Astrocyte (in vitro differentiated cells and primary cell): ENCODE measurements around the gene CHRNE. TPM values are rescaled to one million over a fixed set of nuclear protein-coding genes. Genes with fewer than 3 reads are reported as not detected.
A peak's percentile ranks its signal among the peaks of the same experiment; 100 is the strongest.

Experiments used
- DNase-seq: peaks from one replicate; pipeline ENCODE4 v3.0.0-alpha.2; 2010; ENCODE audit warnings: low read depth
- FAIRE-seq: peaks from 2 replicates; lab custom pipeline; 2011; peaks lifted over from hg19 to GRCh38; lab: Jason Lieb, UNC
- H2AFZ ChIP-seq: 2 replicates; pipeline ENCODE4 v1.6.0; 2012; ENCODE audit warnings: low read depth, low read length, inconsistent platforms
- H3K27ac ChIP-seq: 2 replicates; pipeline ENCODE4 v1.5.1; 2011; ENCODE audit warnings: low read depth, low read length, inconsistent platforms
- H3K27me3 ChIP-seq: 2 replicates; pipeline ENCODE4 v1.6.0; 2011; ENCODE audit warnings: low read length, inconsistent platforms; ENCODE audit not compliant: insufficient read depth
- H3K36me3 ChIP-seq: 2 replicates; pipeline ENCODE4 v1.5.1; 2011; ENCODE audit warnings: low read length, inconsistent platforms; ENCODE audit not compliant: insufficient read depth
- H3K4me1 ChIP-seq: 2 replicates; pipeline ENCODE4 v1.5.1; 2011; ENCODE audit warnings: low read length, inconsistent platforms; ENCODE audit not compliant: insufficient read depth
- H3K4me2 ChIP-seq: 2 replicates; pipeline ENCODE4 v1.6.0; 2012; ENCODE audit warnings: low read length, inconsistent platforms
- H3K4me3 ChIP-seq: 2 replicates; pipeline ENCODE4 v1.5.1; 2011; ENCODE audit warnings: low read depth, mild to moderate bottlenecking, low read length, inconsistent platforms; ENCODE audit not compliant: insufficient read depth
- H3K79me2 ChIP-seq: 2 replicates; pipeline ENCODE4 v1.6.0; 2012; ENCODE audit warnings: mild to moderate bottlenecking, low read length, inconsistent platforms; ENCODE audit not compliant: insufficient read depth
- H3K9ac ChIP-seq: 2 replicates; pipeline ENCODE4 v1.6.0; 2012; ENCODE audit warnings: mild to moderate bottlenecking, low read length, inconsistent platforms
- H3K9me3 ChIP-seq: 2 replicates; pipeline ENCODE4 v1.5.1; 2012; ENCODE audit warnings: low read depth, mild to moderate bottlenecking, low read length, inconsistent platforms; ENCODE audit not compliant: insufficient read depth
- H4K20me1 ChIP-seq: 2 replicates; pipeline ENCODE4 v1.6.0; 2012; ENCODE audit warnings: low read length, inconsistent platforms; ENCODE audit not compliant: insufficient read depth
- H3K27ac Mint-ChIP-seq: one replicate; pipeline ENCODE4 v1.8.0; 2021; ENCODE audit warnings: mild to moderate bottlenecking, mixed read lengths; ENCODE audit not compliant: unreplicated experiment
- H3K27me3 Mint-ChIP-seq: one replicate; pipeline ENCODE4 v1.8.0; 2021; ENCODE audit warnings: low read depth, mixed read lengths; ENCODE audit not compliant: unreplicated experiment
- H3K36me3 Mint-ChIP-seq: one replicate; pipeline ENCODE4 v1.8.0; 2021; ENCODE audit warnings: low read depth, mixed read lengths; ENCODE audit not compliant: unreplicated experiment
- H3K4me1 Mint-ChIP-seq: one replicate; pipeline ENCODE4 v1.8.0; 2021; ENCODE audit warnings: low read depth, mixed read lengths; ENCODE audit not compliant: unreplicated experiment
- H3K4me3 Mint-ChIP-seq: one replicate; pipeline ENCODE4 v1.8.0; 2021; ENCODE audit warnings: mild to moderate bottlenecking, moderate library complexity, mixed read lengths; ENCODE audit not compliant: unreplicated experiment
- H3K9me3 Mint-ChIP-seq: one replicate; pipeline ENCODE4 v1.8.0; 2021; ENCODE audit warnings: mild to moderate bottlenecking, mixed read lengths; ENCODE audit not compliant: unreplicated experiment
- CTCF ChIP-seq: IDR thresholded peaks from 2 replicates; pipeline ENCODE4 v1.5.1; 2011; ENCODE audit warnings: low read depth, mild to moderate bottlenecking, inconsistent platforms, low read length, moderate library complexity; ENCODE audit not compliant: insufficient read depth
- EZH2 ChIP-seq: IDR thresholded peaks from 2 replicates; pipeline ENCODE4 v1.6.1; 2012; ENCODE audit warnings: mild to moderate bottlenecking, low read length, inconsistent platforms; ENCODE audit not compliant: insufficient read depth
- total RNA-seq: library from RNA; stranded (reverse); gene quantifications from 2 replicates; pipeline ENCODE4 v1.2.1, GENCODE V29; 2021

Gene CHRNE
- total RNA-seq, 1 donor from 2014 or later, result 0.20 TPM

- H3K9me3 Mint-ChIP-seq, result no peaks in the 10 kb centered on the region
- peaks cover 47% of the 10 kb centered on the region for H4K20me1 ChIP-seq
- H3K79me2 ChIP-seq, result peaks cover 50% of the 10 kb centered on the region
- peak within 1 kb of the TSS; percentile 57 for H2AFZ ChIP-seq
- H3K4me3 Mint-ChIP-seq, result peak within 1 kb of the TSS; percentile 98
- DNase-seq (peak; percentile 78), FAIRE-seq (no peak)
- peaks cover 36% of the 10 kb centered on the region for H3K4me1 Mint-ChIP-seq
- H3K9ac ChIP-seq, result peak within 1 kb of the TSS; percentile 93
- H3K27me3 Mint-ChIP-seq, result no peaks in the 10 kb centered on the region
- H3K27me3 ChIP-seq, result no peaks in the 10 kb centered on the region
- peak within 1 kb of the TSS; percentile 97 for H3K27ac Mint-ChIP-seq
- peak within 1 kb of the TSS; percentile 99 for H3K4me2 ChIP-seq
- TF ChIP-seq EZH2 (no peak), CTCF (no peak)
- H3K27ac ChIP-seq, result peak within 1 kb of the TSS; percentile 90
- H3K4me3 ChIP-seq, result peak within 1 kb of the TSS; percentile 80
- peaks cover 39% of the 10 kb centered on the region for H3K4me1 ChIP-seq
- H3K36me3 Mint-ChIP-seq, result peaks cover 22% of the 10 kb centered on the region
- H3K9me3 ChIP-seq, result no peaks in the 10 kb centered on the region
- peaks cover 26% of the 10 kb centered on the region for H3K36me3 ChIP-seq
These were observed 45.5 kb upstream of the CHRNE start, which contains the start of gene PFN1 for GRCh38 chr17:4948166-4948930. Gene PFN1, minus strand, starts transcription at chr17:4948530. Its CDS starts 136 bp downstream, at chr17:4948394.

- Histone ChIP-seq H3K4me3 (peak overlapping the region; percentile 82), H3K36me3 (peaks cover 33% of the 10 kb centered on the region), H4K20me1 (peaks cover 54% of the 10 kb centered on the region), H2AFZ (no peak overlapping the region), H3K27me3 (no peaks in the 10 kb centered on the region), H3K4me1 (peaks cover 32% of the 10 kb centered on the region), H3K9me3 (no peaks in the 10 kb centered on the region), H3K27ac (peak overlapping the region; percentile 78), H3K79me2 (peaks cover 58% of the 10 kb centered on the region), H3K9ac (peak overlapping the region; percentile 93), H3K4me2 (peak overlapping the region; percentile 99)
- Mint-ChIP-seq H3K27ac (peak overlapping the region; percentile 80), H3K9me3 (no peaks in the 10 kb centered on the region), H3K4me1 (peaks cover 30% of the 10 kb centered on the region), H3K36me3 (peaks cover 22% of the 10 kb centered on the region), H3K27me3 (no peaks in the 10 kb centered on the region), H3K4me3 (peak overlapping the region; percentile 98)
- FAIRE-seq, result no peak
- TF ChIP-seq EZH2, result no peak
- DNase-seq, result no peak
These were observed 44.7 kb upstream of the CHRNE start for GRCh38 chr17:4947411-4948165.

- Histone ChIP-seq H3K79me2 (peaks cover 63% of the 10 kb centered on the region), H3K27ac (peak overlapping the region; percentile 27), H3K9me3 (no peaks in the 10 kb centered on the region), H3K36me3 (peaks cover 34% of the 10 kb centered on the region), H4K20me1 (peaks cover 59% of the 10 kb centered on the region), H3K9ac (peak overlapping the region; percentile 93), H3K4me1 (peaks cover 32% of the 10 kb centered on the region), H3K4me2 (peak overlapping the region; percentile 99), H2AFZ (no peak overlapping the region), H3K4me3 (peak overlapping the region; percentile 82), H3K27me3 (no peaks in the 10 kb centered on the region)
- peak overlapping the region; percentile 98 for H3K27ac Mint-ChIP-seq
- peaks cover 22% of the 10 kb centered on the region for H3K36me3 Mint-ChIP-seq
- no peak for DNase-seq
- peak overlapping the region; percentile 98 for H3K4me3 Mint-ChIP-seq
- FAIRE-seq, result no peak
- no peaks in the 10 kb centered on the region for H3K27me3 Mint-ChIP-seq
- peaks cover 35% of the 10 kb centered on the region for H3K4me1 Mint-ChIP-seq
- TF ChIP-seq CTCF (no peak), EZH2 (no peak)
- H3K9me3 Mint-ChIP-seq, result no peaks in the 10 kb centered on the region
These were observed 44.1 kb upstream of the CHRNE start for GRCh38 chr17:4947010-4947410.
